ENCODE data around the gene MEMO1.
"Not testable (repeated sequence)": the region's sequence is repeated elsewhere in the genome, so short reads cannot be mapped to it uniquely, and the experiment has no call there.

The MEMO1 gene

GRCh38 chr2:31957354-31958139, 53.3 kb downstream of the MEMO1 start:
- DNase-seq (ENCODE audit: low read depth in 2 of 2): no peak

DNA sequence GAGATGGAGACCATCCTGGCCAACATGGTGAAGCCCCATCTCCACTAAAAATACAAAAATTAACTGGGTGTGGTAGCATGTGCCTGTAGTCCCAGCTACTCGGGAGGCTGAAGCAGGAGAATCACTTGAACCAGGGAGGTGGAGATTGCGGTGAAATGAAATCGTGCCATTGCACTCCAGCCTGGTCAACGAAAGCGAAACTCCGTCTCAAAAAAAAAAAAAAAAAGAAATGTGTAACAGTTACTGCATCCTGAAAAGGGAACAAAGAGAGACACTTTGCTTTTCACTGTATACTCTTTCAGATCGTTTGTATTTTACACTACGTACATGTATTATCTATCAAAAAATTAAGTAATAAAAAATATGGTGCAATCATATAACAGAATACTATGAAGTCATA, 53.9 kb downstream of the MEMO1 start:
- DNase-seq (ENCODE audit: low read depth in 2 of 2): not testable (repeated sequence)

GRCh38 chr2:31956312-31956711, 54.5 kb downstream of the MEMO1 start:
- DNase-seq (ENCODE audit: low read depth in 2 of 2): no peak

GRCh38 chr2:31953095-31953494, 57.7 kb downstream of the MEMO1 start:
- DNase-seq (ENCODE audit: low read depth in 2 of 2): not testable (repeated sequence)

- no peak for DNase-seq (ENCODE audit: low read depth in 2 of 2)
These were observed 59.8 kb downstream of the MEMO1 start for GRCh38 chr2:31950946-31951562.

- DNase-seq (ENCODE audit: low read depth in 2 of 2): no peak
These were observed 62.9 kb downstream of the MEMO1 start for GRCh38 chr2:31947871-31948270.

DNA sequence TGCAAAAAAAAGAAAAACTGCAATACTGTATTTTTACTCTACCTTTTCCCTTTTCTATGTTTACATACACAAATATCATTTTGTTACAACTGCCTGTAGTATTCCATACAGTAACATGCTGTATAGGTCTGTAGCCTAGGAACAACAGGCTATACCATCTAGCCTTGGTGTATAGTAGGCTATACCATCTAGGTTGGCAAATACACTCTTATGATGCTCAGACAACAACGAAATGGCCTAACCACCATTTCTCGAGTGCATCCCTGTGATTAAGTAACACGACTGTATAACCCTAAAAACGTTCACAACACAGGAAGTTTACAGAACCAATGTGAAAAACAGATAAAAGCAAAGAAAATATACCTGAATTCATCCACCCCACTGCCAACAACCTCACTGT, 64.0 kb downstream of the MEMO1 start:
- no peak for DNase-seq (ENCODE audit: low read depth in 2 of 2)

DNA sequence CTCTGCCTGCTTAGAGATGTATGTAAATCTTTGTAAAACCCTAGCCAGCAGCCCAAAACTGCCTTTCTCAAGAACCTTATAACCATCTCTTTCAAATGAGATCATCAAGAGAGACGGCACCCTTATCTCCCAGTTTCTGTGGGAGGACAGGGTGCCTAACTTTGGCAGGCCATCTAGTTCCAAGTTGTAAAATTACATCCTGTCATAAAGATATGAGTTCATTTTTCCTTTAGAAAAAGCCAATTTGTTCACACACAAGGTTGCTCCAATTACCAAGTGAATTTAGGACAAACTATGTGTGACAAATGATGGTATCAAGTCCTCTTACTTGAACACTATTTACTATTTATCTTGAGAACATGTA, 65.3 kb downstream of the MEMO1 start:
- no peak for DNase-seq (ENCODE audit: low read depth in 2 of 2)

DNA sequence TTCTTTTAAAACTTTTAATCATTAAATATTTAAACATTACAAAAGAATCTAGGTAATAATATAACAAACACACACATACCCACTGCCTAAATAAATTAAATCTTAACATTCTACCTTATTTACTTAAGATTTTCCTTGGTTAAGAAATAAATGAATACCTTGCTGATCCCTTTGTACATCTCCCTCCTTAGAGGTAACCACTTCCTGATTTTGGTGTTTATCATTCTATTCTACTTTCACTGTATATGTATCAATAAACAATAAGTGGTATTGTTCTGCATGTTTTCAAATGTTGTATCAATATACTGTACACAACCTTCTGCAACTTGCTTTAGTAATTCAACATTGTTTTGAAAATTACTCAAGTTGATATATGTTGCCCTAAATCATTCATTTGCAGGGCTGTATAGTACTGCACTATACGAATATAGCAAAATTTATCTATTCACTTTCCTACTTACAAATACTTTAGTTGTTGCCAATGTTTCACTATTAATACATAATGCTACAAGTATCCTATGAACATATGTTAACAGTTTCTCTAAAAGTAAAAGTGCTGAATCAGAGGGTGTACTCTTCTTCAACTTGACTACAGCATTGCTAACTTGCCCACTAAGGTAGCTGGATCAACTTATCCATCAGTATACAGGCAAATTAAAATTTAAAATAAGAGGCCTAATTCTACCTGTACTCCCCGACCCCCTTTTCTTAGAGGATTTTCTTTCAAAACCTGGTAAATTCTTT, 65.8 kb downstream of the MEMO1 start:
- DNase-seq (ENCODE audit: low read depth in 2 of 2): no peak

- no peak for DNase-seq (ENCODE audit: low read depth in 2 of 2)
These were observed 67.1 kb downstream of the MEMO1 start for GRCh38 chr2:31943636-31944225.

GRCh38 chr2:31940920-31941319, 69.9 kb downstream of the MEMO1 start:
- no peak for DNase-seq (ENCODE audit: low read depth in 2 of 2)

DNA sequence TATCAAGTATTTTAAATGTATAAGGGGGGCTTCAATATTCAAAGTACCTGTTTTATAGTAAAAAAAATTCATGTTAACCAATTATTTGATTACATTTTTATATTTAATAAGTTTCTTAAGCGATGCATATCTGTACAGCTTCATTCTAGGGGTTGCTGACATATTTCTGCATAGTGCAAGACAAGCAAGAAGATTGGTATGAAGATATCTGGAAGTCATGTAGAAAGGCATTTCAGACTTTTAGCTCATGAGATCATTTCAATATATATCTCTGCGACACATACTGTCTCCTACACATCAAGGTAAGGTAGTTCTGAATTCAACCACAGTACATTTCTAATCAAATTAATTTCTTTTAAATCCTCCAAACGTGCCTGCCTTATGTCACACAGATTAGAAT, 73.1 kb downstream of the MEMO1 start:
- no peak for DNase-seq (ENCODE audit: low read depth in 2 of 2)

GRCh38 chr2:31935370-31935769, 75.4 kb downstream of the MEMO1 start:
- DNase-seq (ENCODE audit: low read depth in 2 of 2): no peak

DNA sequence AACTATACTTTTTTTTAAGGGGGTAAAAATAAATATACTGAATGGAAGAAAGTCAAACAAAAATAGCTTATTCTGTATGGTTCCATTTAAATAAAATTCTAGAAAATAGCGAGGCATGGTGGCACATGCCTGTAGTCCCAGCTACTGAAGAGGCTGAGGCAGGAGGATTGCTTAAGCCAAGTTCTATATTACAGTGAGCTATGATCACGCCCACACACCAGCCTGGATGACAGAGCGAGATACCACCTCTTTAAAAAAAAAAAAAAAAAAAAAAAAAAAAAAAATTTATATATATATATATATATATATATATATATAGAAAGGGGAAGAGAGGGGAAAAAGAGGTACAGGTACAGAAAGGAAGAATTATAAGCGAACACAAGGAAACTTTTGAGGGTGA, 77.7 kb downstream of the MEMO1 start:
- peak in 1 of 2 donors; percentile 12 for DNase-seq (ENCODE audit: low read depth in 2 of 2)

GRCh38 chr2:31932589-31932988, 78.2 kb downstream of the MEMO1 start:
- DNase-seq (ENCODE audit: low read depth in 2 of 2): no peak

GRCh38 chr2:31931916-31932315, 78.9 kb downstream of the MEMO1 start:
- no peak for DNase-seq (ENCODE audit: low read depth in 2 of 2)

GRCh38 chr2:31925517-31925916, 85.3 kb downstream of the MEMO1 start:
- no peak for DNase-seq (ENCODE audit: low read depth in 2 of 2)

- no peak for DNase-seq (ENCODE audit: low read depth in 2 of 2)
These were observed 87.1 kb downstream of the MEMO1 start for GRCh38 chr2:31923662-31924061.

DNA sequence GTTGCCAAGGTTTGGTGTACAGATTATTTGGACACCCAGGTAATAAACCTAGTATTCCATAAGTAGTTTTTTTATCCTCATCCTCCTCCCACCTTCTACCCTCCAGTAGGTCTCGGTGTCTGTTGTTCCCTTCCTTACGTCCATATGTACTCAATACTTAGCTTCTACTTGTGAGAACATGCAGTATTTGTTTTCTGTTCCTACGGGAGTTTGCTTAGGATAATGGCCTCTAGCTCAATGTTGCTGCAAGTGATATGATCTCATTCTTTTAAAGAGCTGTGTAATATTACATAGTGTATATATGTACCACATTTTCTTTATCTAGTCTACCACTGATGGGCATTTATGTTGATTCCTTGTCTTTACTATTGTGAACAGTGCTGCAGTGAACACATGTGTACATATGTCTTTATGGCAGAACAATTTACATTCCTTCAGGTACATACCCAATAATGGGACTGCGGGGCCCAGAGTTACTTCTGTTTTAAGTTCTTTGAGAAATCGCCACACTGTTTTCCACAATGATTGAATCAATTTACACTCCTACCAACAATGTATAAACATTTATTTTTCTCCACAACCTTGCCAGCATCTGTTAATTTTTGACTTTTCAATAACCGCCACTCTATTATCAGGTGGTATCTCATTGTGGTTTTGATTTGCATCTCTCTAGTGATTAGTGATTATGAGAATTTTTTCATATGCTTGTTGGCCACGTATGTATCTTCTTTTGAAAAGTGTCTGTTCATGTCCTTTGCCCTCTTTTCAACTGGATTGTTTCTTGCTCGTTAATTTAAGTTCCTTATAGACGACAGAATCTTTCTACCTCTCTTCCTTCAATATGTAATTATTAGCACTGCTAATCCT, 88.0 kb downstream of the MEMO1 start:
- no peak for DNase-seq (ENCODE audit: low read depth in 2 of 2)

DNA sequence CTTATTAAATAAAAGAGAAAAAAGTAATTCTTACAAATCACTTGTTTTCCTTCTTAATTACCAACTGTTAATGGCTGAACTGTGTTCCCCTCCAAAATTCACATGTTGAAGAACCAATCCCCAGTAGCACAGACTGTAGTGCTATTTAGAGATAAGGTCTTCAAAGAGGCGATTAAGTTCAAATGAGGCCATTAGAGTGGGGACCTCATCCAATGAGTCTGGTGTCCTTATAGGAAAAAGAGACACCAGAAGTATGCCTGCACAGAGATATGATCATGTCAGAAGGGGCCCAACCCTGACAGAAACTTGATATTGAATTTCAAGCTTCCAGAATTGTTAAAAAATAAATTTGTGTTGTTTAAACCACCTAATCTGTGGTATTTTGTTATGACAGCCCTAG, 89.8 kb downstream of the MEMO1 start:
- no peak for DNase-seq (ENCODE audit: low read depth in 2 of 2)

GRCh38 chr2:31919499-31919898, 91.3 kb downstream of the MEMO1 start:
- DNase-seq (ENCODE audit: low read depth in 2 of 2): no peak

- no peak for DNase-seq (ENCODE audit: low read depth in 2 of 2)
These were observed 101.1 kb downstream of the MEMO1 start for GRCh38 chr2:31909661-31910060.
